ENCODE results near the gene AP2A2. TPM values are rescaled to one million over a fixed set of nuclear protein-coding genes. Genes with fewer than 3 reads are reported as not detected.
A peak's percentile ranks its signal among the peaks of the same experiment; 100 is the strongest.
"Not testable (repeated sequence)": the region's sequence is repeated elsewhere in the genome, so short reads cannot be mapped to it uniquely, and the experiment has no call there.

AP2A2 gene
- total RNA-seq, 1 donor, result 50.7 TPM

DNA sequence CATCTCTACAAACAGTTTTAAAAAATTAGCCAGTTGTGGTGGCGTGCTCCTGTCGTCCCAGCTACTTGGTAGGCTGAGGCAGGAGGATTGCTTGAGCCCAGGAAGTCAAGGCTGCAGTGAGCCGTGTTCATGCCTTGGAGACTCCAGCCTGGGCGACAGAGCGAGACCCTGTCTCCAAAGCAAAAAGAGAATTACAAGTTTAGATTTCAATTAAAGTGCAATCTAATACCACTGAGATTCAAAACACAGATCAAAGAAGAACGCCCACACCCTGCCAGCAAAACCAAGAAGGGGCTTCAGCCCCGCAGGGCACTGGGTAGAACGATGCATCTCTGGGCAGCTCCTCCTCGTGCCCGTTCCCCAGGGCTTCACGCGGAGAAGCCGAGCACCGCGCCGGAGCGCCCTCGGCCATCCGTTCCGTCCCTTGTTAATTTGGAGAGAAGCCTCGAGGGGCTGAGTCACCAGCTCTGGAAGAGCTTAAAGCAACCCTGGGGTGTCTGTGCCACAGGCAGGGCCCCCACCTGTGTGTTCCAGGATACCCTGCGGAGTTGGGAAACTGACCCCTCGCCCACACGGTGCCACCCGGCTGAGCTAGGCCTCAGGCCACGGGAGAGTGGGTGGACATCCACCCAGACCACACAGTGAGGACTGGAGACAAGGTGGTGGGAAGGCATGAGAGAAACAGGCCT lies 47.0 kb downstream of the AP2A2 start:
- peaks cover 33% of the 10 kb centered on the region for H3K79me2 ChIP-seq (ENCODE audit: insufficient read depth, low read length)
- TF ChIP-seq, protein P1, sequence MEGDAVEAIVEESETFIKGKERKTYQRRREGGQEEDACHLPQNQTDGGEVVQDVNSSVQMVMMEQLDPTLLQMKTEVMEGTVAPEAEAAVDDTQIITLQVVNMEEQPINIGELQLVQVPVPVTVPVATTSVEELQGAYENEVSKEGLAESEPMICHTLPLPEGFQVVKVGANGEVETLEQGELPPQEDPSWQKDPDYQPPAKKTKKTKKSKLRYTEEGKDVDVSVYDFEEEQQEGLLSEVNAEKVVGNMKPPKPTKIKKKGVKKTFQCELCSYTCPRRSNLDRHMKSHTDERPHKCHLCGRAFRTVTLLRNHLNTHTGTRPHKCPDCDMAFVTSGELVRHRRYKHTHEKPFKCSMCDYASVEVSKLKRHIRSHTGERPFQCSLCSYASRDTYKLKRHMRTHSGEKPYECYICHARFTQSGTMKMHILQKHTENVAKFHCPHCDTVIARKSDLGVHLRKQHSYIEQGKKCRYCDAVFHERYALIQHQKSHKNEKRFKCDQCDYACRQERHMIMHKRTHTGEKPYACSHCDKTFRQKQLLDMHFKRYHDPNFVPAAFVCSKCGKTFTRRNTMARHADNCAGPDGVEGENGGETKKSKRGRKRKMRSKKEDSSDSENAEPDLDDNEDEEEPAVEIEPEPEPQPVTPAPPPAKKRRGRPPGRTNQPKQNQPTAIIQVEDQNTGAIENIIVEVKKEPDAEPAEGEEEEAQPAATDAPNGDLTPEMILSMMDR (IDR thresholded peaks at IDR 0.05; ENCODE audit: extremely low read depth, low read depth, low read length), result no peak
- H3K27ac ChIP-seq (ENCODE audit: low read depth, low read length), result no peak overlapping the region
- no peaks in the 10 kb centered on the region for H3K4me1 ChIP-seq (ENCODE audit: insufficient read depth, low read length)
- H3K9me3 ChIP-seq (ENCODE audit: low read depth, low read length), result no peaks in the 10 kb centered on the region
- no peaks in the 10 kb centered on the region for H3K27me3 ChIP-seq (ENCODE audit: insufficient read depth, low read length)
- no peak overlapping the region for H2AFZ ChIP-seq (ENCODE audit: low read length)
- no peak overlapping the region for H3K4me3 ChIP-seq (ENCODE audit: insufficient read depth, low read length)
- peak; percentile 42 for DNase-seq (ENCODE audit: insufficient read length, low spot score, missing footprints)
- H4K20me1 ChIP-seq (ENCODE audit: insufficient read depth, low read length), result peaks cover 60% of the 10 kb centered on the region
- H3K4me2 ChIP-seq (ENCODE audit: insufficient read depth, low read length), result no peak overlapping the region
- peaks cover 22% of the 10 kb centered on the region for H3K36me3 ChIP-seq (ENCODE audit: insufficient read depth, low read length)

DNA sequence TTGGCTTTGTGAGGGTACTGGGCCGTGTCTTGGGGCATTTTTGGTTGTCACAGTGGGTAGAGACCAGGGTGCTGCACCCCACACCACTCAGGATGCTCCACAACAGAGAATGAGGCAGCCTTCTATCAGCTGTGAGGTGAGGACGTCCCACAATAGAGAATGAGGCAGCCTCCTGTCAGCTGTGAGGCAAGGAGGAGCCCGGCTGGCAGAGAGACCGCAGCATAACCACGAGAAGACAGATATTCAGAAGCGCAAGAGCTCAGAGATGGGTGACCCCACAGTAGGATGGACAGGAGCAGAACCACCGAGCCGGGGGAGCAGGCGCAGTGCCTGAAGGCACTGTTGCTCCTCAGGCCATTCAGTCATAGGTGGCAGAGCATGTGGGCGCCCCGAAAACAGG lies 47.6 kb downstream of the AP2A2 start:
- TF ChIP-seq, protein P1 (IDR thresholded peaks at IDR 0.05; ENCODE audit: extremely low read depth, low read depth, low read length), result no peak
- no peak overlapping the region for H3K27ac ChIP-seq (ENCODE audit: low read depth, low read length)
- peaks cover 57% of the 10 kb centered on the region for H4K20me1 ChIP-seq (ENCODE audit: insufficient read depth, low read length)
- H3K36me3 ChIP-seq (ENCODE audit: insufficient read depth, low read length), result peaks cover 22% of the 10 kb centered on the region
- no peaks in the 10 kb centered on the region for H3K9me3 ChIP-seq (ENCODE audit: low read depth, low read length)
- H3K79me2 ChIP-seq (ENCODE audit: insufficient read depth, low read length), result peaks cover 30% of the 10 kb centered on the region
- H3K27me3 ChIP-seq (ENCODE audit: insufficient read depth, low read length), result no peaks in the 10 kb centered on the region
- H3K4me2 ChIP-seq (ENCODE audit: insufficient read depth, low read length), result no peak overlapping the region
- no peaks in the 10 kb centered on the region for H3K4me1 ChIP-seq (ENCODE audit: insufficient read depth, low read length)
- H3K4me3 ChIP-seq (ENCODE audit: insufficient read depth, low read length), result no peak overlapping the region
- DNase-seq (ENCODE audit: insufficient read length, low spot score, missing footprints), result peak; percentile 47
- no peak overlapping the region for H2AFZ ChIP-seq (ENCODE audit: low read length)

DNA sequence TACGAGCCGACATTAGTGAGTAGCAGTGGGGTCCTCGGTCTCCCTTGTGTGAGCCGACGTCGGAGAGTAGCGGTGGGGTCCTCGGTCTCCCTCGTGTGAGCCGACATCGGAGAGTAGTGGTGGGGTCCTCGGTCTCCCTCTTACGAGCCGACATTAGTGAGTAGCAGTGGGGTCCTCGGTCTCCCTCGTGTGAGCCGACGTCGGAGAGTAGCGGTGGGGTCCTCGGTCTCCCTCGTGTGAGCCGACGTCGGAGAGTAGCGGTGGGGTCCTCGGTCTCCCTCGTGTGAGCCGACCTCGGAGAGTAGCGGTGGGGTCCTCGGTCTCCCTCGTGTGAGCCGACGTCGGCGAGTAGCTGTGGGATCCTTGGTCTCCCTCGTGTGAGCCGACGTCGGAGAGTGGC lies 49.7 kb downstream of the AP2A2 start:
- peak; percentile 23 for DNase-seq (ENCODE audit: insufficient read length, low spot score, missing footprints)
- not testable (repeated sequence) for H3K4me2 ChIP-seq (ENCODE audit: insufficient read depth, low read length); H3K27me3 ChIP-seq (ENCODE audit: insufficient read depth, low read length)

DNA sequence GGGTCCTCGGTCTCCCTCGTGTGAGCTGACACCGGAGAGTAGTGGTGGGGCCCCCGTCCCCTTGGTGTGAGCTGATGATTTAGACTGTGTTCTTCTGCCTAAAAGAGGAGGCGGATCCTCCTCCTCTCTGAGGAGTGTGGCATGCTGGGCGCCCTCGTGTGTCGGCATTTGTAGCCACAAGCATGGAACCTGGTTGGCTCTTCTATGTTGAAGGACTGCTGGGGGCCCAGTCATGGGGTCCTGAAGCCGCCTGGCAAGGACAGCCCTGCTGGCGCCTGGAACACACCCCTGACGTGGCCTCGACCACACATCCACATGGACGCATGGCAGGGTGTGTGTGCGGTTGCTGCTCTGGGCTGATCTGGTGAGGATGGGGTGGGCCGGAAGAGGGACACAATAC lies 50.2 kb downstream of the AP2A2 start:
- Histone ChIP-seq H3K27ac (ENCODE audit: low read depth, low read length) (no peak overlapping the region), H3K4me3 (ENCODE audit: insufficient read depth, low read length) (no peak overlapping the region), H3K79me2 (ENCODE audit: insufficient read depth, low read length) (peaks cover 15% of the 10 kb centered on the region), H4K20me1 (ENCODE audit: insufficient read depth, low read length) (peaks cover 49% of the 10 kb centered on the region), H3K4me1 (ENCODE audit: insufficient read depth, low read length) (no peaks in the 10 kb centered on the region), H3K9me3 (ENCODE audit: low read depth, low read length) (no peaks in the 10 kb centered on the region), H3K27me3 (ENCODE audit: insufficient read depth, low read length) (no peaks in the 10 kb centered on the region), H3K36me3 (ENCODE audit: insufficient read depth, low read length) (peaks cover 17% of the 10 kb centered on the region), H3K4me2 (ENCODE audit: insufficient read depth, low read length) (no peak overlapping the region), H2AFZ (ENCODE audit: low read length) (no peak overlapping the region)
- DNase-seq (ENCODE audit: insufficient read length, low spot score, missing footprints), result peak; percentile 92
- TF ChIP-seq, protein P1 (IDR thresholded peaks at IDR 0.05; ENCODE audit: extremely low read depth, low read depth, low read length), result peak; percentile 28

More for the DNA sequence above, 49.7 kb downstream of the AP2A2 start:
- H3K4me1 ChIP-seq (ENCODE audit: insufficient read depth, low read length); H3K27ac ChIP-seq (ENCODE audit: low read depth, low read length); H2AFZ ChIP-seq (ENCODE audit: low read length); H3K9me3 ChIP-seq (ENCODE audit: low read depth, low read length); H3K4me3 ChIP-seq (ENCODE audit: insufficient read depth, low read length): not testable (repeated sequence)
- peaks cover 19% of the 10 kb centered on the region for H3K79me2 ChIP-seq (ENCODE audit: insufficient read depth, low read length)
- peaks cover 21% of the 10 kb centered on the region for H3K36me3 ChIP-seq (ENCODE audit: insufficient read depth, low read length)
- peaks cover 53% of the 10 kb centered on the region for H4K20me1 ChIP-seq (ENCODE audit: insufficient read depth, low read length)
